Measurements from ENCODE around the gene EIF4E2.
"Not testable (repeated sequence)": the region's sequence is repeated elsewhere in the genome, so short reads cannot be mapped to it uniquely, and the experiment has no call there.

The EIF4E2 gene

GRCh38 chr2:232570481-232570880, 20.0 kb downstream of the EIF4E2 start:
- DNase-seq: not testable (repeated sequence)

DNA sequence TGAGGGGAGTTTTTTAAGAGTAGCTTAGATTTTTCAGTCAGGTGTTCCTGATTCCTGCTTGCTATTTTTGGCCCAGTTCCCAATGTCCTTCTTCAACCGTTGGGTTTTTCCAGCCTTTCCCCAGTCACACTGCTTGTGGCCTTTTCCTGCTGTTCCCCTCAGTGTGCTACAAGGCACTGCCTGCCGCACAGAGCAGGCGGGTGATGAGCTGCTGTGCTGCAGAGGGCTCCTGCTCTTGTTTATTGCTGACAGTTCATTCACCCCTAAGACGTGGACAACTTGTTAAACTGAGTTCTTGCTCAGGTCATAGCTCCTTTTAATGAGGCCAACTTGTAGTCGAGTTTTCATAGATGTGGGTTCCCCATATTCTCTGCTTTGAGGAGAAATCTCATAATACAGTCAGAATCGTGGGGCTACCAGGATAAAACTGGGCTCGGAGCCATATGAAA, 20.6 kb downstream of the EIF4E2 start:
- DNase-seq: no peak

DNA sequence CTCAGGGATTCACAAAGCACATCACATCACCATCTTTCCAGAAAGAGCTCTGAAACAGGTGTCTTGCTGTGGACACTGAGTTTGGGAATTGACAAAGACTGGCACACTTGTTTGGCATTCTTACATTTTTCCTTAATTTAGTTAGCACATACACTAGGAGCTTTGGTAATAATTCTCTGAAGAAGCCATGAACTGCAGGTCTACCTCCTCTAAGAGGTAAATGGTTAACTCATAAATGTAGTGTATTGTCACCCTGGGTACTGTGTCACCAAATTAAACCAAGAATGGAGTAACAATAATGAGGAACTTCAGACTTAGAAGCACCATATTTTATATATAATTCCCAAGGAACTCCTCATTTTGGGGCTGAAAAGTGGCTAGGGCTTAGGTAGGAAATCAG, 22.6 kb downstream of the EIF4E2 start:
- DNase-seq: no peak

- no peak for DNase-seq
Observed at GRCh38 chr2:232573771-232574435, 23.4 kb downstream of the EIF4E2 start.

DNA sequence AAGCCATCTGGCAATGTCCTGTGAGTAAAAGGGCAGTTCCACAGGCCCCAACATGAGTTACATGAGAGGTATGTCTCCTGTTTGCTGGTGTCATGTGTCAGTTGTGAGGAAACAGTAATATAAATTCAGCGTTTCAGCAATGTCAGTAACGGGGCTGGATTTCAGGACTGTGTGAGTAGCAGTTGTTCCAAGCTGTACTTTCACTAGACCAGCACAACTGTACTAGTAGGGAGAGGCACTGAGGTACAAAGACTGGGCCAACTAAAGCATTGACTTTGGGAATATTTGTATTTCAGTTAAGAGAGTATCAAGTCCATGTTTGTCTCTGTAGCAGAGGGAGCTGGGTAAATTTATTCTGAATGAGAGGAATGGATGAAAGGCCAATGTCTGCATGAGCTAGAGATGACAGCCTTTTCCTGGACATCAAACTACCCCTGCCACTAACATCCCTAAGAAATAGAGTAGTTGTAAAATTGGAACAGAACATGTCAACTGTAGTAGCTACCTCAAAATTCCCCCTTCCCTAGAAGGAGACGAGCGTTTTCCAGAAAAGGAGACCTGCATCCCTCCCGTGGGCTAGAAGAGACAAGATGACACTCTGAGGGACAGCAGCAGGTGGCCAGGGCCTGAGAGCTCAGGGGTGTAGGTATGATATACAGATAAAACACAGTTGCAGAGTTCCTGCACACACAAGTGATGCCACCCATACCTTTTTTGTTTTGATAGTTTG, 24.4 kb downstream of the EIF4E2 start:
- DNase-seq: no peak

GRCh38 chr2:232575404-232575746, 24.9 kb downstream of the EIF4E2 start:
- no peak for DNase-seq

GRCh38 chr2:232576995-232577394, 26.5 kb downstream of the EIF4E2 start:
- no peak for DNase-seq

- DNase-seq: no peak
Observed at GRCh38 chr2:232577841-232578240, 27.4 kb downstream of the EIF4E2 start.

DNA sequence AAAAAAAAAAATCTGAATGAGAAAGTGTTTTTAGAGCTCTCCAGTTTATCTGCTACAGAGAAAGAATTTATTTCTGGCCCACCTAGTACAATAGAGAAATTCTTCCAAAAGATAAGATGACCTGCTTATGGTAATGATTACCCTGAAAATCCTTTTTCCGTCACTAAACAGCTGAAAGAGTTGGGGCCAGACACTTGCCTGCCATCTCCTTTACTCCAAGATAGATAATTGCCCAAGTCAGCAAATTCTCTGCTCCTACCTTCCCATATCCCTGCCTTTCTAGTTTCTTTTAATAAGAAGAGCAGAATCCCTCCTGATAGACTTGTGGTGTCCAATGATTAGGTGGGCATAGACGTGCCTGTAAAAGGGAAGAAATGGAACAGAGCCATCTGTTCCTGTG, 28.1 kb downstream of the EIF4E2 start:
- DNase-seq: no peak

GRCh38 chr2:232580648-232580981, 30.1 kb downstream of the EIF4E2 start:
- DNase-seq: no peak

- no peak for DNase-seq
Observed at GRCh38 chr2:232581725-232582124, 31.2 kb downstream of the EIF4E2 start.

DNA sequence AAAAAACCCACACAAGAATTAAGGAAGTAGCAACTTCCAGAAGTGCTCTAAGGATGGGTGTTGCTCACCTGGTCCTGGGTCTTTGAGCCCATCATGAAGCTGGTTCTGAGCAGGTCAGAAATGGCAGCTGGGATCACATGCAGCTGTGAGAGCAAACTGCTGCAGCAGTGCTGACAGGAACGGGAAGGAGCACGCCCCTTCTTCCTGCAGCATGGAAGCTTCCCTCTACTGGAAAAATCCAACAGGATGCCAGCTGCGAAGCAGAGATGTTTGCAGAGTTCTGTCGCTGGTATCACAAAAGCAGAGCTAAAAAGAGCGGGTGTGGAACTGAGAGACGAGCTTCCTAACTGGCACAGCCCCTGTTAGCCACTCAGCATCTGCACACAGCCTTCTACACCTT, 33.7 kb downstream of the EIF4E2 start:
- no peak for DNase-seq

GRCh38 chr2:232586943-232587505, 36.5 kb downstream of the EIF4E2 start:
- DNase-seq: no peak

DNA sequence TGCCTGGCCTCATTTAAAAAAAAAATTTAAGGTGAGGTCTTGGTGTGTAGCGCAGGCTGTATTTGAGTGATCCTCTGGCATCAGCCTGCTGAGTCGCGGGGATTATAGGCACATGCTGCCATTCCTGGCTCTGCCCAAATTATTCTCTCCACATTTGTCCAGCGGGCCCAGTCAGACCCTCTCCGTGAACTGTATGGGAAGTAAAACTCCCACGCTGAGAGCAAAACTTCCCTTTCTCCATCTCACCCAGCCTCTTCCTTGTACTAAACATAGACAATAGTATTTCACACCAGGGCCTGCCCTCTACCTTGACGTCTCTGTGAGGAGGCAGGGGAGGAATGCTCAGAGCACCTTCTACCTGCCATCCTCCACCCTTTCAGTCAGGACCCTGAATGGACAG, 37.0 kb downstream of the EIF4E2 start:
- DNase-seq: no peak

DNA sequence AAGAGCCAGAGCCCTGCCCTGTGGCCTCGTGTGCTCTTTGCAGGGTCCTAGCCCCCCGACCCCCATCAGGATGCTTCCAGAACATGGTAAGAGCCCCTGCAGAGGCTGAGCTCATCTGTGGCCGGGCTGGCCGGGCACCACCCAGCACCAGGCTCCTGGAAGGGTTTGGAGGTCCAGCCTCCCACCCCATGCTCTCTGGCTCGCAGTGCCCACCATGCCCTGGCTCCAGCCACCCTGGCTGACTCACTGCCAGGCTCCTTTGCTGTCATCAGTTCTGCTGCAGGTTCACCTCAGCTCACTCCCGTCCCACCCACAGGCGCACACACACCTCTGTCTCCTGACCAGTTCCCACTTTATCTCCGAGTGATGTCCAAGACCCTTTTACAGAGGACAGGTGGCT, 37.5 kb downstream of the EIF4E2 start:
- DNase-seq: no peak

DNA sequence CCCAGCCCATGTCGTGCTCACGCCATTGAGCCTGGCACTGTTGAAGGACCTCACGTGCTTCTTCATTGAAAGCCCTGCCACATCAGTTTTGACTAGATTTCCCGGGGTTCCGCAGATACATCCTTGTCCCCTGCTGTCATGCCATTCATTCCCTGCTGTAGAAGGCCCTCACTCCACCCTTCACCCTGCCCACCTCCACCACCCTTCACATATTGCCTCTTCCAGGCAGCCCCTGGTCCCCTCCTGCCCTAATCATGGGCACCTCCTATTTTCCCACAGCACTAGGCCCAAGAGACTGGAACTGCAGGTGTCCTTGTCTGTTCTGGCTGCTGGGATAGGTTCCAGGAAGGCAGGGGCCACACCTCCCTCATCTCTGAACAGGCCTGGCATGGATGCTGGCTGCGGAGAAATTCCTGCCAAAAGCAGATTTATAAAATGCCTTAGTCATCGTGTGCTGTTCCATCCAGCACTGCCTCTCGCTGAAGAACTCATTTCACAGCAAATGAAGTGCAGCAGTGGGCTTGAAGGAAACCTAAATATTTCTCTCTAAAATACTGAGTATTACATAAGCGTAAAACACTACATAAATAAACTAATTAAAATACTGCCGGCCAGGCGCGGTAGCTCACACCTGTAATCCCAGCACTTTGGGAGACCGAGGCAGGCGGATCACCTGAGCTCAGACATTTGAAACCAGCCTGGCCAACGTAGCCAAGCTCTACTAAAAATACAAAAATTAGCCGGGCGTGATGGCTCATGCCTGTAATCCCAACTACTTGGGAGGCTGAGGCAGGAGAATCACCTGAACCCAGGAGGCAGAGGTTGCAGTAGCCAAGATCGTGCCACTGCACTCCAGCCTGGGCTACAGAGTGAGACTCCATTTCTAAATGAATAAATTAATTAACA, 38.4 kb downstream of the EIF4E2 start:
- no peak for DNase-seq

DNA sequence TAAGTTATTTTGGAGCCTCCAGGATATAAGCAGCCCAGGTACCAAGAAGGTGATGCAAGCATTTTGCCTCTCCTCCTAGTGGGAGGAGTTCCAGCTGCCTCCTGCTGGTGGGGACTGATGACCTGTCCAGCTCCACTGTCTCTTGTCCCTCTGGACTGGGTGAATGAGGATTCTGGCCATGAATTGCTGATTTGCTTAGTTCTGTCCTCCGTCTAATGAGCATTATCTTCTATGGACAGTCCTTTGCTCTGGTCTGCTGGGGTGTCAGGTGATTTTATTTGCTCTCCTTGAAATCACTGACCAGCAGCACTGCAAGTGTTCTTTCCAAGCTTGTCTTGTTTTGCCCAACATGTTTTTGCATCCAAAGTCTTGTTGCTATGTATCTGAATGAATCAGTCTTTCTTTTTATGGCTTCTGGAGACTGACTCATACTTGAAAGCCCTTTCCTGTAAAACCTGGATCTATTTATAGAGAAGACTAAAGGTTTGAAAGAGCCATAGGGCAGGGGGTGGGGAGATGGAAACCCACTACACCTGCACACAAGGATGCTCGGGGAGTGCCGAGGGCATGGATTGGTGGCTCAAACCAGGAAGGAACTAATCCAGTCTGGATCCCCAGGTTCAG, 42.4 kb downstream of the EIF4E2 start:
- DNase-seq: no peak

DNA sequence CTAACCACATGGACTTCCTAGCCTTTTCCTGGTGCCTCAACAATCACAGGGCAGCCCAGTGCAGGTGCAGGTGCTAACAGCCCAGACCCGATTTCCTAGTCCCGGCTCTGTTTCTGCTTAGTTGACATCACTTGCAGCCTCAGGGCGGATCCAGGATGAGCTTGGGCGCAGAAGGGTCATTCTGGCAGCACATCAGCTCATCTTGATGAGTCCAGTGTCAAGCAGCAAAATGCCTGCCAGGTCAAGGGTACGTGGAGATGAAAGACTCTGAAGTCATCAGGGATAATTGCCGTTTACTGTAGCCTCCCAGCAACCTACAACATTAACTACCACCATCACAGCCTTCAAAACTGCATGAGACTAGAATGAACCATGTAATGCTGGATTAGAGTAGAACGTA, 43.5 kb downstream of the EIF4E2 start:
- DNase-seq: no peak

GRCh38 chr2:232597362-232598079, 47.0 kb downstream of the EIF4E2 start:
- no peak for DNase-seq

GRCh38 chr2:232598293-232598692, 47.8 kb downstream of the EIF4E2 start:
- DNase-seq: no peak

- no peak for DNase-seq
Observed at GRCh38 chr2:232600053-232600773, 49.7 kb downstream of the EIF4E2 start.

DNA sequence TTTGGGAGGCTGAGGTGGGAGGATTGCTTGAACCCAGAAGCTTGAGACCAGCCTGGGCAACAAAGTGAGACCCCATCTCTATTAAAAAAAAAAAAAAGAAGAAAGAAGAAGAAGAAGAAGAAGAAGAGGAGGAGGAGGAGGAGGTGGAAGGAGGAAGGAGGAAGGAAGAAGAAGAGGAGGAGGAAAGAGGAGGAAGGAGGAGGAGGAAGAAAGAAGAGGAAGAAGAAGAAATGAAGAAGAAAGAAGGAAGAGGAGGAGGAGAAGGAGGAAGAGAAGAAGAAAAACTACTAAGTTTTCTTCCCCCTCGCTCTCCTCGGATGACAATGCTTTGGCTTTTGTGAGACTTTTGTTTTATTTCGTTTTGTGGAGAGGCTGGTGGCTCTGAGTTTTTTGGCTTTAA, 52.8 kb downstream of the EIF4E2 start:
- DNase-seq: no peak
